Vagina (tissue), 2 donors: ENCODE measurements around the gene CHCHD6. TPM values are rescaled to one million over a fixed set of nuclear protein-coding genes. Genes with fewer than 3 reads are reported as not detected.

ENCODE experiments used
- DNase-seq, 2 donors: peaks; one replicate each; pipeline ENCODE4 v3.0.0-alpha.2; 2017; ENCODE audit errors: extremely low spot score in 2 of 2
- H3K27ac ChIP-seq: fragments of 200-600 bp; sonication (generic); one replicate; pipeline ENCODE4 v1.5.1; 2019
- H3K27me3 ChIP-seq: fragments of 200-600 bp; sonication (generic); one replicate; pipeline ENCODE4 v1.5.1; 2019
- H3K36me3 ChIP-seq, 2 donors: fragments of 200-600 bp; sonication (generic); one replicate each; pipeline ENCODE4 v1.5.1; 2017 to 2019
- H3K4me1 ChIP-seq: fragments of 200-600 bp; sonication (generic); one replicate; pipeline ENCODE4 v1.5.1; 2019
- H3K4me3 ChIP-seq, 2 donors: fragments of 200-600 bp; sonication (generic); 1 replicate in 1 of 2; 2 replicates in 1 of 2; pipeline ENCODE4 v1.5.1; 2016 to 2019
- H3K9me3 ChIP-seq: fragments of 200-600 bp; sonication (generic); one replicate; pipeline ENCODE4 v1.5.1; 2019
- POLR2A ChIP-seq, 2 donors: fragments of 450-650 bp; IDR thresholded peaks; one replicate each; pipeline ENCODE4 v1.6.1; 2017; ENCODE audit warnings: antibody characterized with exemption in 2 of 2, mild to moderate bottlenecking in 2 of 2, moderate library complexity in 2 of 2
- POLR2AphosphoS5 ChIP-seq, 2 donors: sonication (generic); formaldehyde crosslinking; IDR thresholded peaks; one replicate each; pipeline ENCODE4 v1.9.0; 2017; ENCODE audit warnings: antibody characterized with exemption in 2 of 2, mild to moderate bottlenecking in 2 of 2, low read depth in 1 of 2; ENCODE audit not compliant: insufficient read depth in 1 of 2
- intact Hi-C: fragments of 100-400 bp; cut with DNase I; formaldehyde crosslinking; loops from one replicate; pipeline ENCODE4 v1.15.1; 2023
- total RNA-seq: library from RNA; depleted of rRNA; stranded (reverse); fragments of >200 nt; gene quantifications from one replicate; pipeline ENCODE4 v1.2.3, GENCODE V29; 2016
- TF ChIP-seq, protein P1 (sequence below), 3 experiments: fragments of 450-650 bp in 2 of 3; fragments of 200-600 bp in 1 of 3; sonication (generic) in 1 of 3; IDR thresholded peaks; one replicate each; pipeline ENCODE4 v1.5.1; 2017 to 2019; ENCODE audit warnings: antibody characterized with exemption in 3 of 3, mild to moderate bottlenecking in 2 of 3, moderate library complexity in 2 of 3

Gene CHCHD6
- total RNA-seq, 1 donor from 2014 or later, result 12.8 TPM

GRCh38 chr3:126985132-126985985 lies 281.3 kb downstream of the CHCHD6 start:
- intact Hi-C loops, result loop anchor here (10.0 kb wide), 1 partner anchor 559 kb away; no protein-coding TSS in a partner anchor
- no peaks in the 10 kb centered on the region for H3K9me3 ChIP-seq
- peaks cover 59% of the 10 kb centered on the region for H3K4me1 ChIP-seq
- H3K27me3 ChIP-seq, result no peaks in the 10 kb centered on the region
- peak overlapping the region in 1 of 2 donors; percentile 74 for H3K4me3 ChIP-seq
- H3K27ac ChIP-seq, result peak overlapping the region; percentile 87
- TF ChIP-seq, protein P1, sequence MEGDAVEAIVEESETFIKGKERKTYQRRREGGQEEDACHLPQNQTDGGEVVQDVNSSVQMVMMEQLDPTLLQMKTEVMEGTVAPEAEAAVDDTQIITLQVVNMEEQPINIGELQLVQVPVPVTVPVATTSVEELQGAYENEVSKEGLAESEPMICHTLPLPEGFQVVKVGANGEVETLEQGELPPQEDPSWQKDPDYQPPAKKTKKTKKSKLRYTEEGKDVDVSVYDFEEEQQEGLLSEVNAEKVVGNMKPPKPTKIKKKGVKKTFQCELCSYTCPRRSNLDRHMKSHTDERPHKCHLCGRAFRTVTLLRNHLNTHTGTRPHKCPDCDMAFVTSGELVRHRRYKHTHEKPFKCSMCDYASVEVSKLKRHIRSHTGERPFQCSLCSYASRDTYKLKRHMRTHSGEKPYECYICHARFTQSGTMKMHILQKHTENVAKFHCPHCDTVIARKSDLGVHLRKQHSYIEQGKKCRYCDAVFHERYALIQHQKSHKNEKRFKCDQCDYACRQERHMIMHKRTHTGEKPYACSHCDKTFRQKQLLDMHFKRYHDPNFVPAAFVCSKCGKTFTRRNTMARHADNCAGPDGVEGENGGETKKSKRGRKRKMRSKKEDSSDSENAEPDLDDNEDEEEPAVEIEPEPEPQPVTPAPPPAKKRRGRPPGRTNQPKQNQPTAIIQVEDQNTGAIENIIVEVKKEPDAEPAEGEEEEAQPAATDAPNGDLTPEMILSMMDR (IDR thresholded peaks at IDR 0.05), result no peak
- no peak for TF ChIP-seq POLR2A (IDR thresholded peaks at IDR 0.05)
- TF ChIP-seq POLR2AphosphoS5 (IDR thresholded peaks at IDR 0.05; ENCODE audit: insufficient read depth in 1 of 2, low read depth in 1 of 2), result no peak
- DNase-seq, result no peak
- peaks cover 0 to 10% of the 10 kb centered on the region in 2 donors for H3K36me3 ChIP-seq

GRCh38 chr3:126986001-126986400 lies 282.0 kb downstream of the CHCHD6 start:
- Histone ChIP-seq H3K27ac (peak overlapping the region; percentile 87), H3K4me3 (no peak overlapping the region), H3K36me3 (peaks cover 0 to 10% of the 10 kb centered on the region in 2 donors), H3K27me3 (no peaks in the 10 kb centered on the region), H3K4me1 (peaks cover 64% of the 10 kb centered on the region), H3K9me3 (no peaks in the 10 kb centered on the region)
- DNase-seq, result no peak
- intact Hi-C loops, result loop anchor here (10.0 kb wide), 1 partner anchor 559 kb away; no protein-coding TSS in a partner anchor
- TF ChIP-seq, protein P1 (IDR thresholded peaks at IDR 0.05), result no peak
- TF ChIP-seq POLR2AphosphoS5 (IDR thresholded peaks at IDR 0.05; ENCODE audit: insufficient read depth in 1 of 2, low read depth in 1 of 2) (no peak), POLR2A (IDR thresholded peaks at IDR 0.05) (no peak)

DNA sequence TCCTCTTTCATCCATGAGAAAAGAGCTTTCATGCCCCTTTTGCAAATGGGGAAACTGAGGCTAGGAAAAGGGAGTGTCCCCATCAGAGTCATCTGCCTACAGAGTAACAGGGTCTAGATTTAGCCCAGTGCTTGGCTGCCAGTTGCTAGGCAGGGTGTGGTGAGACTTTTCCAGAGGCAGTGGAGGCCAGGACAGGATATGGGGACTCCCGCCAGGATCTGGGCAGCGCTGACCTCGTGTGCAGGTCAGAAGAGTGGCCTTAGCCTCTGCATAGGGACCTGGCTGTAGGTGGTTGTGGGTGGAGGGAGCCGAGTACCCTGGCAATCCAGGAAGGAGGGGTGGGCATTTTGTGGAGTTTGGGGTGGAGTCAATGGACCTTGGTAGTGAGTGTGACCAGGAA lies 283.1 kb downstream of the CHCHD6 start:
- intact Hi-C loops, result loop anchor here (10.0 kb wide), 1 partner anchor 558 kb away; no protein-coding TSS in a partner anchor
- no peak overlapping the region for H3K27ac ChIP-seq
- H3K4me1 ChIP-seq, result peaks cover 69% of the 10 kb centered on the region
- H3K36me3 ChIP-seq, result peaks cover 0 to 10% of the 10 kb centered on the region in 2 donors
- no peaks in the 10 kb centered on the region for H3K27me3 ChIP-seq
- no peak for DNase-seq
- no peak overlapping the region for H3K4me3 ChIP-seq
- H3K9me3 ChIP-seq, result no peaks in the 10 kb centered on the region
- TF ChIP-seq, protein P1 (IDR thresholded peaks at IDR 0.05), result no peak
- TF ChIP-seq POLR2AphosphoS5 (IDR thresholded peaks at IDR 0.05; ENCODE audit: insufficient read depth in 1 of 2, low read depth in 1 of 2), result no peak
- no peak for TF ChIP-seq POLR2A (IDR thresholded peaks at IDR 0.05)

DNA sequence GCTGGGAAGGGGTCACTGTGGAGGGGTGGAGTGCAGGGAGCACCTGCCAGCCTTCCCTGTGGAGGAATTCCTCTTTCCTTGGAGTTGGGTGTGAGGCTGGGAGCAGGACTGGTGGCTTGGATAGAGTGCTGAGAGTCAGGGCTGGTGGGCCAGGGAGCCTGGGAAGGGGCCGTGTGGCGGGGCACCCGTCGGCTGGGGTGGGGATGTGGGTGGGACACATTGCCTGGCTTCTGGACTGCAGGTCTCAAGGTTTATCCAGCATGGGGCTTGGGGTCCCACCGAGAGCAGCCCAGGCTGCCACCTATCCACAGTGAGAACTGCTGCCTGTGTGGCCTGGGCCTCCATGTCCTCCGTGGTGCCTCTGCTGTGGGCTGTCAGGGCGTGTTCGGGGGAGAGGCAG lies 283.6 kb downstream of the CHCHD6 start:
- no peak for DNase-seq
- Histone ChIP-seq H3K27me3 (no peaks in the 10 kb centered on the region), H3K27ac (no peak overlapping the region), H3K36me3 (peaks cover 0 to 10% of the 10 kb centered on the region in 2 donors), H3K4me3 (no peak overlapping the region), H3K4me1 (peaks cover 69% of the 10 kb centered on the region), H3K9me3 (no peaks in the 10 kb centered on the region)
- intact Hi-C loops, result loop anchor here (10.0 kb wide), 1 partner anchor 557 kb away; no protein-coding TSS in a partner anchor
- TF ChIP-seq, protein P1 (IDR thresholded peaks at IDR 0.05), result no peak
- no peak for TF ChIP-seq POLR2AphosphoS5 (IDR thresholded peaks at IDR 0.05; ENCODE audit: insufficient read depth in 1 of 2, low read depth in 1 of 2)
- TF ChIP-seq POLR2A (IDR thresholded peaks at IDR 0.05), result no peak
